PFSK-1 (cell line): ENCODE results near the gene TMEM143.

ENCODE experiments used
- FOXP2 ChIP-seq: optimal IDR thresholded peaks from 2 replicates; pipeline ENCODE3; 2011; ENCODE audit warnings: borderline replicate concordance, control low read depth, inconsistent platforms; ENCODE audit not compliant: insufficient read depth; ENCODE audit errors: extremely low read length, extremely low read depth
- POLR2AphosphoS5 ChIP-seq: IDR thresholded peaks from 2 replicates; pipeline ENCODE4 v1.6.1; 2012; ENCODE audit warnings: low read depth, mild to moderate bottlenecking, control low read depth, low read length, moderate library complexity
- REST ChIP-seq, 2 experiments: IDR thresholded peaks; 2 replicates each; pipeline versions ENCODE4 v1.6.1 to v1.8.0; 2011 to 2012; ENCODE audit warnings: low read depth in 2 of 2, low read length in 2 of 2, control low read depth in 1 of 2, inconsistent platforms in 1 of 2, mild to moderate bottlenecking in 1 of 2, moderate library complexity in 1 of 2; ENCODE audit not compliant: insufficient read depth in 1 of 2
- SIN3A ChIP-seq: IDR thresholded peaks from 2 replicates; pipeline ENCODE4 v1.6.1; 2012; ENCODE audit warnings: mild to moderate bottlenecking, low read length, moderate library complexity, borderline replicate concordance; ENCODE audit not compliant: insufficient read depth
- TAF1 ChIP-seq: IDR thresholded peaks from 2 replicates; pipeline ENCODE4 v1.6.1; 2012; ENCODE audit warnings: low read length, control low read depth, borderline replicate concordance; ENCODE audit not compliant: insufficient read depth

TMEM143 gene

GRCh38 chr19:48367855-48368254 lies 4.1 kb upstream of the TMEM143 start:
- TF ChIP-seq FOXP2: no peak
- no peak for TF ChIP-seq REST (IDR thresholded peaks at IDR 0.05; ENCODE audit: insufficient read depth in 1 of 2, low read depth in 2 of 2, low read length in 2 of 2)
- TF ChIP-seq SIN3A: no peak
- no peak for TF ChIP-seq TAF1
- TF ChIP-seq POLR2AphosphoS5: no peak

- TF ChIP-seq REST (IDR thresholded peaks at IDR 0.05; ENCODE audit: insufficient read depth in 1 of 2, low read depth in 2 of 2, low read length in 2 of 2) (no peak), TAF1 (no peak), POLR2AphosphoS5 (no peak), SIN3A (no peak), FOXP2 (no peak)
These were observed 1.9 kb upstream of the TMEM143 start for GRCh38 chr19:48365602-48366001.

- TF ChIP-seq TAF1 (no peak), POLR2AphosphoS5 (no peak), FOXP2 (no peak), SIN3A (no peak), REST (IDR thresholded peaks at IDR 0.05; ENCODE audit: insufficient read depth in 1 of 2, low read depth in 2 of 2, low read length in 2 of 2) (no peak)
These were observed 1.0 kb upstream of the TMEM143 start for GRCh38 chr19:48364598-48365348.

- TF ChIP-seq TAF1 (no peak), FOXP2 (no peak), SIN3A (no peak), REST (IDR thresholded peaks at IDR 0.05; ENCODE audit: insufficient read depth in 1 of 2, low read depth in 2 of 2, low read length in 2 of 2) (no peak), POLR2AphosphoS5 (no peak; the same call in 1 of the 2 replicates)
These were observed 285 bp downstream of the TMEM143 start for GRCh38 chr19:48363500-48363809.
